Neural progenitor cell (in vitro differentiated cells): ENCODE measurements around the gene ACAN. TPM values are rescaled to one million over a fixed set of nuclear protein-coding genes. Genes with fewer than 3 reads are reported as not detected.

ENCODE experiments used
- DNase-seq: peaks from one replicate; pipeline ENCODE4 v3.0.0-alpha.2; 2016; ENCODE audit warnings: low spot score
- H2AFZ ChIP-seq: fragments of 200-600 bp; sonication (generic); replicated peaks from 2 replicates; pipeline ENCODE4 v1.6.1; 2016; ENCODE audit warnings: antibody characterized with exemption
- H3F3A ChIP-seq: fragments of 200-600 bp; sonication (generic); 2 replicates; pipeline ENCODE4 v1.6.1; 2016; ENCODE audit warnings: antibody characterized with exemption, low read depth
- H3K27ac ChIP-seq: fragments of 200-600 bp; sonication (generic); 2 replicates; pipeline ENCODE4 v1.5.1; 2016; ENCODE audit warnings: mild to moderate bottlenecking
- H3K27me3 ChIP-seq: fragments of 200-600 bp; sonication (generic); 2 replicates; pipeline ENCODE4 v1.6.1; 2016; ENCODE audit warnings: mild to moderate bottlenecking, moderate library complexity
- H3K36me3 ChIP-seq: fragments of 200-600 bp; sonication (generic); 2 replicates; pipeline ENCODE4 v1.5.1; 2016
- H3K4me1 ChIP-seq: fragments of 200-600 bp; sonication (generic); 2 replicates; pipeline ENCODE4 v1.6.1; 2016; ENCODE audit warnings: mixed run types
- H3K4me2 ChIP-seq: fragments of 200-600 bp; sonication (generic); 2 replicates; pipeline ENCODE4 v1.6.1; 2016
- H3K4me3 ChIP-seq: fragments of 200-600 bp; sonication (generic); 2 replicates; pipeline ENCODE4 v1.5.1; 2016
- H3K79me2 ChIP-seq: fragments of 200-600 bp; sonication (generic); 2 replicates; pipeline ENCODE4 v1.6.1; 2016; ENCODE audit warnings: low read depth
- H3K9ac ChIP-seq: fragments of 200-600 bp; sonication (generic); 2 replicates; pipeline ENCODE4 v1.6.1; 2016
- H3K9me3 ChIP-seq: fragments of 200-600 bp; sonication (generic); 2 replicates; pipeline ENCODE4 v1.5.1; 2016; ENCODE audit warnings: low read depth
- H4K20me1 ChIP-seq: fragments of 200-600 bp; sonication (generic); 2 replicates; pipeline ENCODE4 v1.6.1; 2016; ENCODE audit warnings: low read depth
- H3K27ac Mint-ChIP-seq: 3 replicates; pipeline ENCODE4 v1.8.0; 2021; ENCODE audit warnings: mixed read lengths
- H3K27me3 Mint-ChIP-seq: 2 replicates; pipeline ENCODE4 v1.8.0; 2022; ENCODE audit warnings: low read depth, mild to moderate bottlenecking, inconsistent platforms, moderate library complexity, mixed read lengths; ENCODE audit not compliant: insufficient read depth
- H3K36me3 Mint-ChIP-seq: 3 replicates; pipeline ENCODE4 v1.8.0; 2021; ENCODE audit warnings: mixed read lengths
- H3K4me1 Mint-ChIP-seq: 3 replicates; pipeline ENCODE4 v1.8.0; 2021; ENCODE audit warnings: mixed read lengths
- H3K4me3 Mint-ChIP-seq: 3 replicates; pipeline ENCODE4 v1.8.0; 2021; ENCODE audit warnings: mild to moderate bottlenecking, moderate library complexity, mixed read lengths
- H3K9me3 Mint-ChIP-seq: 3 replicates; pipeline ENCODE4 v1.8.0; 2020; ENCODE audit warnings: mixed read lengths
- EZH2 ChIP-seq: fragments of 200-600 bp; sonication (generic); IDR thresholded peaks from 2 replicates; pipeline ENCODE4 v1.6.1; 2017; ENCODE audit warnings: antibody characterized with exemption, mild to moderate bottlenecking, moderate library complexity
- EZH2phosphoT487 ChIP-seq: fragments of 200-600 bp; sonication (generic); IDR thresholded peaks from 2 replicates; pipeline ENCODE4 v1.6.1; 2017; ENCODE audit warnings: antibody characterized with exemption
- total RNA-seq: library from RNA; depleted of rRNA; stranded (reverse); fragments of >200 nt; gene quantifications from 2 replicates; pipeline ENCODE4 v1.2.3, GENCODE V29; 2015; ENCODE audit warnings: low replicate concordance
- TF ChIP-seq, protein P1 (sequence below): fragments of 200-600 bp; sonication (generic); IDR thresholded peaks from 2 replicates; pipeline ENCODE4 v1.5.1; 2017; ENCODE audit warnings: antibody characterized with exemption, mild to moderate bottlenecking

The ACAN gene
- total RNA-seq, 1 donor from 2014 or later, result 0.06 TPM

DNA sequence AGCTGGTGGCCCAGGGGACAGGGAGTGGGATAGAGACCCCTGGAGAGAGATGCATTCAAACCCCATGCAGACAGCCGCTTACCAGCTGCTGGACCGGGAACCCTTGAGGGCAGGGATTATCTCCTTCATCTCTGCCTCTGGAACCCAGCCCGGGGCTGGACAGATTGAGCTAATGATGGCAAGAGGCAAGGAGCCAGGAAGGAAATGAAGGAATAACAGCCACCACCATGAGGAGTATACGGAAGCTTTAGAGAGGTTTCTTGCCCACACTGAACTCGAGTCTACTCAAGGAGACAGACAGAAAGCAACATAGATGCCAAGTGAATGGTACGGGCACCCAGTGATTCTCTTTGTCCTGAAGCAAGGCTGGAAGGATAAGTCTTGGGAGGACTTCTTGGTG is 68.9 kb downstream of the ACAN start:
- Mint-ChIP-seq H3K4me1 (no peaks in the 10 kb centered on the region), H3K4me3 (no peak overlapping the region), H3K9me3 (peaks cover 12% of the 10 kb centered on the region), H3K36me3 (no peaks in the 10 kb centered on the region), H3K27ac (no peak overlapping the region), H3K27me3 (peaks cover 6% of the 10 kb centered on the region)
- TF ChIP-seq EZH2 (no peak), EZH2phosphoT487 (no peak)
- TF ChIP-seq, protein P1, sequence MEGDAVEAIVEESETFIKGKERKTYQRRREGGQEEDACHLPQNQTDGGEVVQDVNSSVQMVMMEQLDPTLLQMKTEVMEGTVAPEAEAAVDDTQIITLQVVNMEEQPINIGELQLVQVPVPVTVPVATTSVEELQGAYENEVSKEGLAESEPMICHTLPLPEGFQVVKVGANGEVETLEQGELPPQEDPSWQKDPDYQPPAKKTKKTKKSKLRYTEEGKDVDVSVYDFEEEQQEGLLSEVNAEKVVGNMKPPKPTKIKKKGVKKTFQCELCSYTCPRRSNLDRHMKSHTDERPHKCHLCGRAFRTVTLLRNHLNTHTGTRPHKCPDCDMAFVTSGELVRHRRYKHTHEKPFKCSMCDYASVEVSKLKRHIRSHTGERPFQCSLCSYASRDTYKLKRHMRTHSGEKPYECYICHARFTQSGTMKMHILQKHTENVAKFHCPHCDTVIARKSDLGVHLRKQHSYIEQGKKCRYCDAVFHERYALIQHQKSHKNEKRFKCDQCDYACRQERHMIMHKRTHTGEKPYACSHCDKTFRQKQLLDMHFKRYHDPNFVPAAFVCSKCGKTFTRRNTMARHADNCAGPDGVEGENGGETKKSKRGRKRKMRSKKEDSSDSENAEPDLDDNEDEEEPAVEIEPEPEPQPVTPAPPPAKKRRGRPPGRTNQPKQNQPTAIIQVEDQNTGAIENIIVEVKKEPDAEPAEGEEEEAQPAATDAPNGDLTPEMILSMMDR, result no peak
- no peak overlapping the region for H3K4me3 ChIP-seq
- H3K9me3 ChIP-seq, result no peaks in the 10 kb centered on the region
- no peaks in the 10 kb centered on the region for H3K79me2 ChIP-seq
- no peaks in the 10 kb centered on the region for H3K36me3 ChIP-seq
- H3F3A ChIP-seq, result no peaks in the 10 kb centered on the region
- no peaks in the 10 kb centered on the region for H3K4me1 ChIP-seq
- H3K27ac ChIP-seq, result no peak overlapping the region
- H2AFZ ChIP-seq, result no peak overlapping the region
- H4K20me1 ChIP-seq, result no peaks in the 10 kb centered on the region
- H3K27me3 ChIP-seq, result no peaks in the 10 kb centered on the region
- H3K9ac ChIP-seq, result no peak overlapping the region
- DNase-seq, result no peak
- H3K4me2 ChIP-seq, result no peak overlapping the region

DNA sequence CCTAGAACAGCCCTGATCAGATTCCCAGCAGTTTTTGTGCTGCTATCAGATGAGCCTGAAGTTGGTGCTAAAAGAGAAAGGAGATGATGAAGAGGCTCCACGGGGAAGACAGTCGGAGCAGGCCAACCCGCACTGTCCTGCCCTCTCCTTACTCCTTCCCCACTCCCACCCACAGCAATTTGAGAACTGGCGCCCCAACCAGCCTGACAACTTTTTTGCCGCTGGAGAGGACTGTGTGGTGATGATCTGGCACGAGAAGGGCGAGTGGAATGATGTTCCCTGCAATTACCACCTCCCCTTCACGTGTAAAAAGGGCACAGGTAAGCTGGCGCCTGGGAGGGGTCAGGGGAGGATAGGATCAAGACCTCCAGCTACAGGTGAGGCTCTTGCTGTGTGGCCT is 69.5 kb downstream of the ACAN start:
- Mint-ChIP-seq H3K36me3 (no peaks in the 10 kb centered on the region), H3K4me3 (no peak overlapping the region), H3K27ac (no peak overlapping the region), H3K4me1 (no peaks in the 10 kb centered on the region), H3K9me3 (peaks cover 9% of the 10 kb centered on the region), H3K27me3 (peaks cover 6% of the 10 kb centered on the region)
- TF ChIP-seq, protein P1, result no peak
- TF ChIP-seq EZH2 (no peak), EZH2phosphoT487 (no peak)
- Histone ChIP-seq H3K9me3 (no peaks in the 10 kb centered on the region), H3K36me3 (no peaks in the 10 kb centered on the region), H3K4me1 (no peaks in the 10 kb centered on the region), H4K20me1 (no peaks in the 10 kb centered on the region), H3K79me2 (no peaks in the 10 kb centered on the region), H3K4me3 (no peak overlapping the region), H3K27ac (no peak overlapping the region), H3F3A (no peaks in the 10 kb centered on the region), H3K4me2 (no peak overlapping the region), H3K9ac (no peak overlapping the region), H2AFZ (no peak overlapping the region), H3K27me3 (no peaks in the 10 kb centered on the region)
- no peak for DNase-seq

DNA sequence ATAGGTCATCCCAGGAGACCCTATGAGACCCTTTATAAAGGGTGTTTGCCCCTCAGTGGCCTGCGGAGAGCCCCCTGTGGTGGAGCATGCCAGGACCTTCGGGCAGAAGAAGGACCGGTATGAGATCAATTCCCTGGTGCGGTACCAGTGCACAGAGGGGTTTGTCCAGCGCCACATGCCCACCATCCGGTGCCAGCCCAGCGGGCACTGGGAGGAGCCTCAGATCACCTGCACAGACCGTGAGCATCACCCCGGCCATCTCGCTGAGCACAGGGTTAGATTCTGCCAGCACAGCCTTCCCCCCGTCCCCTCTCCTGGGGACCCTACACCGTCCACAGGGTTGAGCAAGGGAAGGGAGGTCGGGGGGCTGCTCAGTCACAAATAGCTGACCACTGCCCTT is 70.5 kb downstream of the ACAN start:
- Mint-ChIP-seq H3K4me3 (no peak overlapping the region), H3K27me3 (peaks cover 6% of the 10 kb centered on the region), H3K27ac (no peak overlapping the region), H3K36me3 (no peaks in the 10 kb centered on the region), H3K4me1 (no peaks in the 10 kb centered on the region), H3K9me3 (peaks cover 6% of the 10 kb centered on the region)
- Histone ChIP-seq H4K20me1 (no peaks in the 10 kb centered on the region), H3K4me2 (no peak overlapping the region), H3K27me3 (no peaks in the 10 kb centered on the region), H3K4me3 (no peak overlapping the region), H3K27ac (no peak overlapping the region), H3F3A (no peaks in the 10 kb centered on the region), H2AFZ (no peak overlapping the region), H3K9ac (no peak overlapping the region), H3K4me1 (no peaks in the 10 kb centered on the region), H3K36me3 (no peaks in the 10 kb centered on the region), H3K79me2 (no peaks in the 10 kb centered on the region), H3K9me3 (no peaks in the 10 kb centered on the region)
- TF ChIP-seq, protein P1, result no peak
- no peak for TF ChIP-seq EZH2phosphoT487
- TF ChIP-seq EZH2, result no peak
- no peak for DNase-seq
